HCT116 (cell line): ENCODE results near the gene CHST14. TPM values are rescaled to one million over a fixed set of nuclear protein-coding genes. Genes with fewer than 3 reads are reported as not detected.
A peak's percentile ranks its signal among the peaks of the same experiment; 100 is the strongest.

Experiments
- ATAC-seq: fragments of 200-7000 bp; cut with Tn5 transposase; 2 replicates; pipeline ENCODE4 v1.9.1; 2020; ENCODE audit warnings: mild to moderate bottlenecking, moderate library complexity
- BruUV-seq: library from RNA; stranded (reverse); fragments of 400-500 nt; replicated peaks from 2 replicates; lab custom pipeline; 2021; lab: Mats Ljungman, UMichigan
- CTCF ChIA-PET: fragments of 300-600 bp; sonication (Branson Sonifier 250); formaldehyde crosslinking; loops from one replicate; lab custom pipeline; 2021; ENCODE audit warnings: antibody characterized with exemption; lab: Charles Lee
- POLR2A ChIA-PET: fragments of 300-600, 350-600 bp; sonication (Branson Sonifier 250); formaldehyde crosslinking; loops from one replicate; lab custom pipeline; 2021; ENCODE audit warnings: antibody characterized with exemption; lab: Charles Lee
- RAD21 ChIA-PET, 2 experiments: fragments of 300-600 bp; sonication (Branson Sonifier 250); formaldehyde crosslinking; loops; one replicate each; lab custom pipeline; 2023; ENCODE audit warnings: low total read pairs in 2 of 2; ENCODE audit not compliant: uncharacterized antibody in 2 of 2, unreplicated experiment in 2 of 2, low non-redundant PET in 1 of 2; lab: Charles Lee
- DNase-seq: peaks from one replicate; pipeline ENCODE4 v3.0.0-alpha.2; 2010; ENCODE audit warnings: low read depth, low spot score
- H2AFZ ChIP-seq: fragments of 200-600 bp; shearing (Covaris generic), sonication (generic); 2 replicates; pipeline ENCODE4 v1.6.1; 2017; ENCODE audit warnings: low read depth, mixed run types, mixed read lengths, antibody characterized with exemption, low read length; ENCODE audit not compliant: poor library complexity, severe bottlenecking
- H3K27ac ChIP-seq: 2 replicates; pipeline ENCODE4 v1.5.1; 2012; ENCODE audit warnings: low read depth, low read length
- H3K27me3 ChIP-seq: fragments of 200-600 bp; sonication (generic); 2 replicates; pipeline ENCODE4 v1.6.1; 2016; ENCODE audit warnings: mixed run types, low read length, mixed read lengths; ENCODE audit not compliant: insufficient read depth
- H3K36me3 ChIP-seq, 2 experiments: fragments of 200-500 bp in 1 of 2; fragments of 200-600 bp in 1 of 2; sonication (Bioruptor generic) in 1 of 2; sonication (generic) in 1 of 2; 2 replicates each; pipeline versions ENCODE4 v1.5.1 to v1.6.1; 2014 to 2016; ENCODE audit warnings: low read length in 2 of 2, inconsistent platforms in 1 of 2, mixed read lengths in 1 of 2, mixed run types in 1 of 2; ENCODE audit not compliant: insufficient read depth in 2 of 2, control insufficient read depth in 1 of 2
- H3K4me1 ChIP-seq, 2 experiments: fragments of 200-600 bp in 1 of 2; sonication (generic) in 1 of 2; 2 replicates each; pipeline versions ENCODE4 v1.5.1 to v1.6.1; 2012 to 2017; ENCODE audit warnings: low read length in 2 of 2, inconsistent platforms in 1 of 2, mild to moderate bottlenecking in 1 of 2, mixed read lengths in 1 of 2, mixed run types in 1 of 2, moderate library complexity in 1 of 2; ENCODE audit not compliant: insufficient read depth in 2 of 2, control insufficient read depth in 1 of 2
- H3K4me2 ChIP-seq: fragments of 200-600 bp; sonication (generic); 2 replicates; pipeline ENCODE4 v1.6.1; 2017; ENCODE audit warnings: mixed run types, low read length, mixed read lengths
- H3K4me3 ChIP-seq, 2 experiments: fragments of 200-600 bp in 1 of 2; sonication (generic) in 1 of 2; replicated peaks in 1 of 2; 2 replicates each; pipeline ENCODE4 v1.5.1; 2011 to 2016; ENCODE audit warnings: low read length in 2 of 2, control low read depth in 1 of 2, low read depth in 1 of 2, mild to moderate bottlenecking in 1 of 2, mixed read lengths in 1 of 2, mixed run types in 1 of 2
- H3K79me2 ChIP-seq: fragments of 200-600 bp; sonication (generic); 2 replicates; pipeline ENCODE4 v1.6.1; 2017; ENCODE audit warnings: mild to moderate bottlenecking, mixed run types, low read length, moderate library complexity, mixed read lengths; ENCODE audit not compliant: insufficient read depth
- H3K9ac ChIP-seq: fragments of 200-600 bp; sonication (generic); 2 replicates; pipeline ENCODE4 v1.6.1; 2016; ENCODE audit warnings: low read length, mixed read lengths
- H3K9me2 ChIP-seq: fragments of 200-600 bp; sonication (generic), shearing (Covaris generic); 2 replicates; pipeline ENCODE4 v1.6.1; 2017; ENCODE audit warnings: mixed run types, mild to moderate bottlenecking, moderate library complexity; ENCODE audit not compliant: insufficient read depth
- H3K9me3 ChIP-seq, 2 experiments: fragments of 200-500 bp in 1 of 2; fragments of 200-600 bp in 1 of 2; sonication (Bioruptor generic) in 1 of 2; sonication (generic) in 1 of 2; 2 replicates each; pipeline ENCODE4 v1.6.1; 2014 to 2017; ENCODE audit warnings: low read length in 2 of 2, mixed read lengths in 2 of 2, inconsistent platforms in 1 of 2, low read depth in 1 of 2, mild to moderate bottlenecking in 1 of 2, mixed run types in 1 of 2, moderate library complexity in 1 of 2; ENCODE audit not compliant: control insufficient read depth in 1 of 2, insufficient read depth in 1 of 2
- H4K20me1 ChIP-seq: fragments of 200-600 bp; sonication (generic), shearing (Covaris generic); 2 replicates; pipeline ENCODE4 v1.6.1; 2017; ENCODE audit warnings: mixed run types, mild to moderate bottlenecking, moderate library complexity; ENCODE audit not compliant: insufficient read depth
- CEBPB ChIP-seq: IDR thresholded peaks from 2 replicates; pipeline ENCODE4 v1.6.1; 2012; ENCODE audit warnings: low read depth
- CTCF ChIP-seq, 3 experiments: fragments of 200-600 bp in 1 of 3; sonication (generic) in 1 of 3; IDR thresholded peaks in 2 of 3; conservative IDR thresholded peaks in 1 of 3; 2 replicates each; pipeline ENCODE4 v1.5.1; 2012 to 2017; ENCODE audit warnings: low read depth in 2 of 3, low read length in 2 of 3, antibody characterized with exemption in 1 of 3, borderline replicate concordance in 1 of 3, control low read depth in 1 of 3, mild to moderate bottlenecking in 1 of 3, mixed read lengths in 1 of 3, mixed run types in 1 of 3, moderate library complexity in 1 of 3; ENCODE audit not compliant: insufficient read depth in 1 of 3
- ELF1 ChIP-seq: IDR thresholded peaks from 2 replicates; pipeline ENCODE4 v1.6.1; 2012; ENCODE audit warnings: low read depth, borderline replicate concordance
- EZH2 ChIP-seq: fragments of 200-600 bp; sonication (generic); IDR thresholded peaks from 2 replicates; pipeline ENCODE4 v1.6.1; 2017; ENCODE audit warnings: antibody characterized with exemption, mixed run types
- JUND ChIP-seq: IDR thresholded peaks from 2 replicates; pipeline ENCODE4 v1.6.1; 2012
- MAX ChIP-seq: IDR thresholded peaks from 2 replicates; pipeline ENCODE4 v1.6.1; 2012
- RAD21 ChIP-seq: IDR thresholded peaks from 2 replicates; pipeline ENCODE4 v1.6.1; 2012; ENCODE audit warnings: low read depth, mild to moderate bottlenecking
- REST ChIP-seq: IDR thresholded peaks from 2 replicates; pipeline ENCODE4 v1.6.1; 2012; ENCODE audit warnings: low read depth
- SIN3A ChIP-seq: IDR thresholded peaks from 2 replicates; pipeline ENCODE4 v1.6.1; 2012; ENCODE audit warnings: low read depth
- SP1 ChIP-seq: IDR thresholded peaks from 2 replicates; pipeline ENCODE4 v1.6.1; 2012; ENCODE audit warnings: low read depth
- TCF7L2 ChIP-seq: IDR thresholded peaks from 2 replicates; pipeline ENCODE4 v1.7.0; 2011; ENCODE audit warnings: borderline replicate concordance, inconsistent platforms; ENCODE audit not compliant: insufficient read depth, insufficient read length; ENCODE audit errors: extremely low read depth
- YY1 ChIP-seq: IDR thresholded peaks from 2 replicates; pipeline ENCODE4 v1.6.1; 2011; ENCODE audit warnings: low read length, low read depth, moderate library complexity, mild to moderate bottlenecking; ENCODE audit not compliant: insufficient replicate concordance; ENCODE audit errors: extremely low read depth
- ZBTB33 ChIP-seq: IDR thresholded peaks from 2 replicates; pipeline ENCODE4 v1.6.1; 2011; ENCODE audit warnings: mild to moderate bottlenecking, low read length, moderate library complexity; ENCODE audit not compliant: insufficient replicate concordance; ENCODE audit errors: extremely low read depth
- ZFX ChIP-seq: fragments of 450-650 bp; IDR thresholded peaks from 2 replicates; pipeline ENCODE4 v1.6.1; 2017
- intact Hi-C: fragments of 100-400 bp; cut with micrococcal nuclease; formaldehyde crosslinking; loops from 2 replicates; pipeline ENCODE4 v1.10.0; 2022
- total RNA-seq: library from RNA; stranded (reverse); gene quantifications from one replicate; pipeline ENCODE4 v1.2.1, GENCODE V29; 2021; ENCODE audit not compliant: unreplicated experiment

The CHST14 gene
- total RNA-seq, 1 experiment from 2014 or later: 12.7 TPM

GRCh38 chr15:40501487-40501886 lies 30.7 kb downstream of the CHST14 start:
- no peak overlapping the region for H3K4me2 ChIP-seq
- ATAC-seq: peak; percentile 40; the same call in 1 of the 2 replicates
- BruUV-seq: no TSS peak
- TF ChIP-seq CTCF (IDR thresholded peaks at IDR 0.05 in 2 of 3, conservative IDR thresholded peaks at IDR 0.05 in 1 of 3; ENCODE audit: borderline replicate concordance in 1 of 3, insufficient read depth in 1 of 3, low read depth in 2 of 3, low read length in 2 of 3): no peak
- TF ChIP-seq ELF1: no peak
- no peak for TF ChIP-seq ZFX
- TF ChIP-seq MAX: no peak
- no peak for TF ChIP-seq RAD21
- TF ChIP-seq YY1: no peak
- TF ChIP-seq SIN3A: no peak
- no peak for TF ChIP-seq EZH2
- TF ChIP-seq REST: no peak
- no peak for TF ChIP-seq JUND
- no peak for TF ChIP-seq ZBTB33
- no peak for TF ChIP-seq TCF7L2
- TF ChIP-seq SP1: no peak
- TF ChIP-seq CEBPB: no peak
- POLR2A ChIA-PET: interaction anchor here (0.7 kb wide), 1 partner anchor 23 kb away, joined by 3 read pairs; no protein-coding TSS in a partner anchor
- H4K20me1 ChIP-seq: no peaks in the 10 kb centered on the region
- H3K27ac ChIP-seq: no peak overlapping the region
- no peak overlapping the region for H2AFZ ChIP-seq
- H3K9ac ChIP-seq: no peak overlapping the region
- peaks cover 0 to 19% of the 10 kb centered on the region in 2 experiments; a peak in 3 of 4 replicates for H3K4me1 ChIP-seq
- no peaks in the 10 kb centered on the region for H3K79me2 ChIP-seq
- RAD21 ChIA-PET: no interaction called here
- no peak overlapping the region for H3K4me3 ChIP-seq
- no peaks in the 10 kb centered on the region for H3K9me2 ChIP-seq
- no peaks in the 10 kb centered on the region for H3K27me3 ChIP-seq
- no peak for DNase-seq
- intact Hi-C loops: loop anchor here (10.0 kb wide), 1 partner anchor 157 kb away; the partner anchor contains the start of gene CCDC9B
- CTCF ChIA-PET: no interaction called here
- no peaks in the 10 kb centered on the region for H3K36me3 ChIP-seq
- no peaks in the 10 kb centered on the region for H3K9me3 ChIP-seq
